Left lung (tissue), 10 donors: Measurements from ENCODE around the gene PIGB. TPM values are rescaled to one million over a fixed set of nuclear protein-coding genes. Genes with fewer than 3 reads are reported as not detected.
"Not testable (repeated sequence)": the region's sequence is repeated elsewhere in the genome, so short reads cannot be mapped to it uniquely, and the experiment has no call there.

ENCODE experiments used
- ATAC-seq: fragments of 200-7000 bp; cut with Tn5 transposase; one replicate; pipeline ENCODE4 v1.9.1; 2020; ENCODE audit warnings: moderate library complexity
- DNase-seq, 4 donors: peaks; one replicate each; pipeline ENCODE4 v3.0.0-alpha.2; 2013 to 2020
- H3K27ac ChIP-seq, 2 donors: fragments of 200-600 bp; sonication (generic) in 1 of 2; one replicate each; pipeline versions ENCODE4 v1.5.0 to v1.8.0; 2020 to 2021
- H3K27me3 ChIP-seq, 2 donors: fragments of 200-600 bp; sonication (generic) in 1 of 2; one replicate each; pipeline versions ENCODE4 v1.5.0 to v1.8.0; 2020 to 2021
- H3K36me3 ChIP-seq, 2 donors: fragments of 200-600 bp; sonication (generic) in 1 of 2; one replicate each; pipeline versions ENCODE4 v1.5.0 to v1.8.0; 2020 to 2021
- H3K4me1 ChIP-seq, 2 donors: fragments of 200-600 bp; one replicate each; pipeline ENCODE4 v1.8.0; 2021
- H3K4me3 ChIP-seq, 2 donors: fragments of 200-600 bp; sonication (generic) in 1 of 2; one replicate each; pipeline versions ENCODE4 v1.5.0 to v1.8.0; 2020 to 2021; ENCODE audit warnings: mild to moderate bottlenecking in 1 of 2
- H3K9me3 ChIP-seq, 2 donors: fragments of 200-600 bp; sonication (generic) in 1 of 2; one replicate each; pipeline versions ENCODE4 v1.5.0 to v1.8.0; 2020 to 2021
- intact Hi-C, 2 donors: fragments of 100-400 bp; cut with DNase I; formaldehyde crosslinking; loops; one replicate each; pipeline versions ENCODE4 v1.11.2 to v1.14.2; 2022
- polyA plus RNA-seq, 6 donors: library from polyadenylated mRNA; unstranded; fragments of 120-200 nt; gene quantifications; one replicate each; pipeline ENCODE4 v1.2.1, GENCODE V29; 2013; ENCODE audit not compliant: insufficient read length in 6 of 6
- total RNA-seq, 2 donors: library from RNA; stranded (reverse); fragmentation: NEBNext Ultra II Directional; extraction: Animal tissue kit (Norgen Biotek cat#: 25700); gene quantifications; one replicate each; pipeline ENCODE4 v1.2.1, GENCODE V29; 2021
- TF ChIP-seq, protein P1 (sequence below), 2 donors: fragments of 200-600 bp; sonication (generic) in 1 of 2; IDR thresholded peaks; one replicate each; pipeline versions ENCODE4 v1.5.0 to v1.8.0; 2021; ENCODE audit warnings: antibody characterized with exemption in 2 of 2
- donor health status: DM: no; HTN: yes; CAD: no.
- donor health status: DM: no; HTN: no; CAD: no.

The PIGB gene
- total and polyA plus RNA-seq, 8 donors: 13.6 to 25.3 (median 19.8) TPM

DNA sequence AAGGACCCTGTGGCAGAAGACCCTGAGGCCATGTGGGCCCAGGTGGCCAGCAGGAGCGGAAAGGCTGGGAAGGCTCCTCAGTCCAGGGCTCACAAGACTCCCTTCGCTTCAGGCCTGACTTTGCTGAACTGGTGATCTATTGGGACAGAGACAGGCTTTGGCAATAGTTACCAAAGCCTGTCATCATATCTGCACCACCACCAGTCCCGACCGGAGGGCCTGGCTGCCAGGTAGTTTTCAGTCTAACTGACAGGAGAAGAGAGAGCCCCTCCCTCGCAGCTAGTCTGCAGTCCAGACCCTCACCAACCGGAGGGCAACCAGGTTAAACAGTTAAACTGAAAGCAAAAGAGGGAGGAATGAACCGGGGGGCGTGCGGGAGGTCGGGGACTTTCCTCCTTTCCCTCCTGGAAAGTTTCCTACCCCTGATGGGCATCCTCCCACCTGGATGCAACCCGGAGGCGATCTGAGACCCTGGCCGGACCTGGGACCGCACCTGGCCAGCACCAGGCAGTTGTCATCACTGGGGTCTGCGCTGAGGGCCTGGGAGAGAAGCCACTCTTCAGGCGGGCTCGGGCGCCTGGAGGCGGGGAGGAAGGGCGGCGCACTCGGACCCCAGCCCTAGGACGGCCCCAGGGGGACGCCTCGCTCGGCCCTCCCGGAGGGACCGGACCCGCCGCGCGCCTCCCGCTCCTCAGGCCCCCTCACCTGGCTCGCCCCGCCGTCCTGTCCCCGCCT lies 29.8 kb upstream of the PIGB start:
- intact Hi-C loops: no loop called here
- no peaks in the 10 kb centered on the region for H3K36me3 ChIP-seq
- ATAC-seq: peak; percentile 45

GRCh38 chr15:55289746-55290527 lies 29.1 kb upstream of the PIGB start, which contains the start of gene RAB27A:
Gene RAB27A (minus strand): TSS chr15:55289813. CDS start chr15:55234934, 54,879 bp downstream.
- peak within 1 kb of the TSS; percentile 83 to 91 for H3K4me3 ChIP-seq
- ATAC-seq (peak; percentile 87), DNase-seq (peak; percentile 78 to 94 (median 82))
- H3K27me3 ChIP-seq: no peaks in the 10 kb centered on the region
- H3K36me3 ChIP-seq: no peaks in the 10 kb centered on the region
- TF ChIP-seq, protein P1, sequence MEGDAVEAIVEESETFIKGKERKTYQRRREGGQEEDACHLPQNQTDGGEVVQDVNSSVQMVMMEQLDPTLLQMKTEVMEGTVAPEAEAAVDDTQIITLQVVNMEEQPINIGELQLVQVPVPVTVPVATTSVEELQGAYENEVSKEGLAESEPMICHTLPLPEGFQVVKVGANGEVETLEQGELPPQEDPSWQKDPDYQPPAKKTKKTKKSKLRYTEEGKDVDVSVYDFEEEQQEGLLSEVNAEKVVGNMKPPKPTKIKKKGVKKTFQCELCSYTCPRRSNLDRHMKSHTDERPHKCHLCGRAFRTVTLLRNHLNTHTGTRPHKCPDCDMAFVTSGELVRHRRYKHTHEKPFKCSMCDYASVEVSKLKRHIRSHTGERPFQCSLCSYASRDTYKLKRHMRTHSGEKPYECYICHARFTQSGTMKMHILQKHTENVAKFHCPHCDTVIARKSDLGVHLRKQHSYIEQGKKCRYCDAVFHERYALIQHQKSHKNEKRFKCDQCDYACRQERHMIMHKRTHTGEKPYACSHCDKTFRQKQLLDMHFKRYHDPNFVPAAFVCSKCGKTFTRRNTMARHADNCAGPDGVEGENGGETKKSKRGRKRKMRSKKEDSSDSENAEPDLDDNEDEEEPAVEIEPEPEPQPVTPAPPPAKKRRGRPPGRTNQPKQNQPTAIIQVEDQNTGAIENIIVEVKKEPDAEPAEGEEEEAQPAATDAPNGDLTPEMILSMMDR (IDR thresholded peaks at IDR 0.05): no peak
- no peaks in the 10 kb centered on the region for H3K9me3 ChIP-seq
- peaks cover 5 to 52% of the 10 kb centered on the region in 2 donors for H3K4me1 ChIP-seq
- H3K27ac ChIP-seq: peak within 1 kb of the TSS; percentile 96 to 99
- intact Hi-C loops: loop anchor here in 1 of 2 donors (5.0 kb wide), 1 partner anchor 73 kb away; no protein-coding TSS in a partner anchor

More for the DNA sequence above, 29.8 kb upstream of the PIGB start:
- TF ChIP-seq, protein P1 (IDR thresholded peaks at IDR 0.05): no peak
- no peaks in the 10 kb centered on the region for H3K27me3 ChIP-seq
- peak overlapping the region; percentile 83 to 91 for H3K4me3 ChIP-seq
- peak; percentile 52 to 80 (median 54) for DNase-seq
- peaks cover 7 to 60% of the 10 kb centered on the region in 2 donors for H3K4me1 ChIP-seq
- H3K27ac ChIP-seq: peak overlapping the region; percentile 96 to 99
- H3K9me3 ChIP-seq: no peaks in the 10 kb centered on the region

GRCh38 chr15:55290528-55291057 lies 28.4 kb upstream of the PIGB start:
- H3K27me3 ChIP-seq: no peaks in the 10 kb centered on the region
- no peaks in the 10 kb centered on the region for H3K9me3 ChIP-seq
- H3K4me1 ChIP-seq: peaks cover 0 to 46% of the 10 kb centered on the region in 2 donors
- peak overlapping the region; percentile 96 to 99 for H3K27ac ChIP-seq
- TF ChIP-seq, protein P1 (IDR thresholded peaks at IDR 0.05): peak; percentile 80 to 87
- H3K36me3 ChIP-seq: no peaks in the 10 kb centered on the region
- H3K4me3 ChIP-seq: peak overlapping the region; percentile 83 to 91
- intact Hi-C loops: loop anchor here in 1 of 2 donors (5.0 kb wide), 1 partner anchor 73 kb away; no protein-coding TSS in a partner anchor
- DNase-seq (peak in 3 of 4 donors; percentile 88 to 97 (median 88)), ATAC-seq (peak; percentile 83)

- ATAC-seq (no peak), DNase-seq (no peak)
- no peaks in the 10 kb centered on the region for H3K9me3 ChIP-seq
- no peaks in the 10 kb centered on the region for H3K27me3 ChIP-seq
- H3K4me1 ChIP-seq: peaks cover 0 to 3% of the 10 kb centered on the region in 2 donors
- intact Hi-C loops: no loop called here
- no peak overlapping the region for H3K4me3 ChIP-seq
- TF ChIP-seq, protein P1 (IDR thresholded peaks at IDR 0.05): no peak
- no peak overlapping the region for H3K27ac ChIP-seq
- no peaks in the 10 kb centered on the region for H3K36me3 ChIP-seq
These were observed 21.7 kb upstream of the PIGB start for GRCh38 chr15:55297315-55297714.

GRCh38 chr15:55302801-55303200 lies 16.2 kb upstream of the PIGB start:
- H3K27me3 ChIP-seq, ATAC-seq, H3K4me1 ChIP-seq, intact Hi-C loops, H3K4me3 ChIP-seq, DNase-seq, H3K27ac ChIP-seq, H3K9me3 ChIP-seq: not testable (repeated sequence)
- peaks cover 0 to 11% of the 10 kb centered on the region in 2 donors for H3K36me3 ChIP-seq
